ENCODE results near the gene PLEKHA6.

GRCh38 chr1:204390751-204391466 is 31.2 kb upstream of the PLEKHA6 start:
- TF ChIP-seq POLR2A (IDR thresholded peaks at IDR 0.05) (no peak), CTCF (IDR thresholded peaks at IDR 0.05) (no peak)

All from testis (tissue), 2 donors.